ENCODE results near the gene SEC31B. TPM values are rescaled to one million over a fixed set of nuclear protein-coding genes. Genes with fewer than 3 reads are reported as not detected.

Gene SEC31B
- polyA plus RNA-seq, 1 donor from 2014 or later = 17.1 TPM

DNA sequence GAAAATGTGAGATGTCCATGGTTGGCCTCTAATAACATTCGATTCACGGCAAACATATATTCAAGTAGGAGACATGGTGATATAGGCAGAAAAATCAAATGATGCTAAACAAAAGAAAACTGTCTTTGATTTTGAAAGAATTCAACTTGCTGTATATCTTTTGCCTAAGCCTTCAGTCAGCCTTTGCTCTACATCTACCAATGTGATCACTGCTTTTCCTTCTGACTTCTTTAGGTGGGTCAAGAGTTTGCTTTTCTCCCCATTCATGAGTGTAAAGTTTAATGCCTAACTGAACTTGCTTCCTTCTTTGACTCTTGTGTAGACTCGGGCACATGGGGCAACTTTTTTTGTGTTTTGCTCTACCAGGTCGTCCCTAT lies 15.7 kb upstream of the SEC31B start:
- no peak overlapping the region for H3K4me2 ChIP-seq (ENCODE audit: low read length)
- no peak for TF ChIP-seq EP300 (conservative IDR thresholded peaks at IDR 0.05; ENCODE audit: poor library complexity, severe bottlenecking)
- TF ChIP-seq TAF1 (IDR thresholded peaks at IDR 0.05; ENCODE audit: low read depth) = no peak
- no peak for TF ChIP-seq RAD21 (conservative IDR thresholded peaks at IDR 0.05)
- TF ChIP-seq MXI1 (conservative IDR thresholded peaks at IDR 0.05; ENCODE audit: poor library complexity, severe bottlenecking) = no peak
- TF ChIP-seq, protein P1, sequence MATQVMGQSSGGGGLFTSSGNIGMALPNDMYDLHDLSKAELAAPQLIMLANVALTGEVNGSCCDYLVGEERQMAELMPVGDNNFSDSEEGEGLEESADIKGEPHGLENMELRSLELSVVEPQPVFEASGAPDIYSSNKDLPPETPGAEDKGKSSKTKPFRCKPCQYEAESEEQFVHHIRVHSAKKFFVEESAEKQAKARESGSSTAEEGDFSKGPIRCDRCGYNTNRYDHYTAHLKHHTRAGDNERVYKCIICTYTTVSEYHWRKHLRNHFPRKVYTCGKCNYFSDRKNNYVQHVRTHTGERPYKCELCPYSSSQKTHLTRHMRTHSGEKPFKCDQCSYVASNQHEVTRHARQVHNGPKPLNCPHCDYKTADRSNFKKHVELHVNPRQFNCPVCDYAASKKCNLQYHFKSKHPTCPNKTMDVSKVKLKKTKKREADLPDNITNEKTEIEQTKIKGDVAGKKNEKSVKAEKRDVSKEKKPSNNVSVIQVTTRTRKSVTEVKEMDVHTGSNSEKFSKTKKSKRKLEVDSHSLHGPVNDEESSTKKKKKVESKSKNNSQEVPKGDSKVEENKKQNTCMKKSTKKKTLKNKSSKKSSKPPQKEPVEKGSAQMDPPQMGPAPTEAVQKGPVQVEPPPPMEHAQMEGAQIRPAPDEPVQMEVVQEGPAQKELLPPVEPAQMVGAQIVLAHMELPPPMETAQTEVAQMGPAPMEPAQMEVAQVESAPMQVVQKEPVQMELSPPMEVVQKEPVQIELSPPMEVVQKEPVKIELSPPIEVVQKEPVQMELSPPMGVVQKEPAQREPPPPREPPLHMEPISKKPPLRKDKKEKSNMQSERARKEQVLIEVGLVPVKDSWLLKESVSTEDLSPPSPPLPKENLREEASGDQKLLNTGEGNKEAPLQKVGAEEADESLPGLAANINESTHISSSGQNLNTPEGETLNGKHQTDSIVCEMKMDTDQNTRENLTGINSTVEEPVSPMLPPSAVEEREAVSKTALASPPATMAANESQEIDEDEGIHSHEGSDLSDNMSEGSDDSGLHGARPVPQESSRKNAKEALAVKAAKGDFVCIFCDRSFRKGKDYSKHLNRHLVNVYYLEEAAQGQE (IDR thresholded peaks at IDR 0.05; ENCODE audit: borderline replicate concordance) = no peak
- TF ChIP-seq POLR2AphosphoS5 (IDR thresholded peaks at IDR 0.05) = no peak
- no peak for TF ChIP-seq SMC3 (conservative IDR thresholded peaks at IDR 0.05; ENCODE audit: poor library complexity)
- TF ChIP-seq EZH2 (IDR thresholded peaks at IDR 0.05; ENCODE audit: borderline replicate concordance, insufficient read depth, low read length, poor library complexity, severe bottlenecking) = no peak
- TF ChIP-seq, protein P2, sequence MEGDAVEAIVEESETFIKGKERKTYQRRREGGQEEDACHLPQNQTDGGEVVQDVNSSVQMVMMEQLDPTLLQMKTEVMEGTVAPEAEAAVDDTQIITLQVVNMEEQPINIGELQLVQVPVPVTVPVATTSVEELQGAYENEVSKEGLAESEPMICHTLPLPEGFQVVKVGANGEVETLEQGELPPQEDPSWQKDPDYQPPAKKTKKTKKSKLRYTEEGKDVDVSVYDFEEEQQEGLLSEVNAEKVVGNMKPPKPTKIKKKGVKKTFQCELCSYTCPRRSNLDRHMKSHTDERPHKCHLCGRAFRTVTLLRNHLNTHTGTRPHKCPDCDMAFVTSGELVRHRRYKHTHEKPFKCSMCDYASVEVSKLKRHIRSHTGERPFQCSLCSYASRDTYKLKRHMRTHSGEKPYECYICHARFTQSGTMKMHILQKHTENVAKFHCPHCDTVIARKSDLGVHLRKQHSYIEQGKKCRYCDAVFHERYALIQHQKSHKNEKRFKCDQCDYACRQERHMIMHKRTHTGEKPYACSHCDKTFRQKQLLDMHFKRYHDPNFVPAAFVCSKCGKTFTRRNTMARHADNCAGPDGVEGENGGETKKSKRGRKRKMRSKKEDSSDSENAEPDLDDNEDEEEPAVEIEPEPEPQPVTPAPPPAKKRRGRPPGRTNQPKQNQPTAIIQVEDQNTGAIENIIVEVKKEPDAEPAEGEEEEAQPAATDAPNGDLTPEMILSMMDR (IDR thresholded peaks at IDR 0.05; ENCODE audit: poor library complexity, severe bottlenecking) = no peak
- no peak overlapping the region for H3K27ac ChIP-seq (ENCODE audit: low read length)
- no peaks in the 10 kb centered on the region for H3K9me2 ChIP-seq (ENCODE audit: insufficient read depth, low read length)
- no peaks in the 10 kb centered on the region for H3K9me3 ChIP-seq (ENCODE audit: low read length)
- peaks cover 31% of the 10 kb centered on the region for H3K79me2 ChIP-seq (replicated peaks; ENCODE audit: insufficient read depth, low read length)
- no peaks in the 10 kb centered on the region for H3F3A ChIP-seq (ENCODE audit: insufficient read depth, low read length, poor library complexity, severe bottlenecking)
- H3K4me3 ChIP-seq (ENCODE audit: low read length) = peak overlapping the region; percentile 75
- H3K27me3 ChIP-seq (ENCODE audit: insufficient read depth, low read depth, low read length) = no peaks in the 10 kb centered on the region
- H4K20me1 ChIP-seq (ENCODE audit: insufficient read depth) = no peaks in the 10 kb centered on the region
- no peaks in the 10 kb centered on the region for H3K36me3 ChIP-seq (ENCODE audit: insufficient read depth, low read length)
- H2AFZ ChIP-seq (ENCODE audit: low read depth, low read length) = no peak overlapping the region
- H3K9ac ChIP-seq (ENCODE audit: low read length) = no peak overlapping the region

DNA sequence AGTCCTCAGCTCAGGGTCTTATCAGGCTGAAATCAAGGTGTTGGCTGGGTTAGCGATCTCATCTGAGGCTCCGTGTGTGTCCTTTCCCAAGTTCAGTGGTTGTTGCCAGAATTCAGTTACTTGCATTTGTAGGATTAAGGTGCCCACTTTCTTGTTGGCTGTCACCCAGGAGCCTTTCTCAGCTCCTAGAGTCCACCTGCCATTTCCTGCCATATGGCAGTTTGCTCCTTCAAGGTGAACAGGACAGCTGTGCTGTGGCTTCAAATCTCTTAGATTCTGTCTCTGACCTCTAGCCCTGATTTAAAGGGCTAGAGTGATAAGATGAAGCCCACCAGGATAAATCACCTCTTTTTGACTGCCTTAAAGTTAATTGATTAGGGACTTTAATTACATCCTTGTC lies 15.1 kb upstream of the SEC31B start:
- no peak overlapping the region for H3K9ac ChIP-seq (ENCODE audit: low read length)
- H3K36me3 ChIP-seq (ENCODE audit: insufficient read depth, low read length) = no peaks in the 10 kb centered on the region
- no peak overlapping the region for H3K27ac ChIP-seq (ENCODE audit: low read length)
- no peaks in the 10 kb centered on the region for H3K27me3 ChIP-seq (ENCODE audit: insufficient read depth, low read depth, low read length)
- H2AFZ ChIP-seq (ENCODE audit: low read depth, low read length) = no peak overlapping the region
- H3K4me2 ChIP-seq (ENCODE audit: low read length) = no peak overlapping the region
- H3F3A ChIP-seq (ENCODE audit: insufficient read depth, low read length, poor library complexity, severe bottlenecking) = no peaks in the 10 kb centered on the region
- TF ChIP-seq EP300 (conservative IDR thresholded peaks at IDR 0.05; ENCODE audit: poor library complexity, severe bottlenecking) (no peak), SMC3 (conservative IDR thresholded peaks at IDR 0.05; ENCODE audit: poor library complexity) (no peak), MXI1 (conservative IDR thresholded peaks at IDR 0.05; ENCODE audit: poor library complexity, severe bottlenecking) (no peak), EZH2 (IDR thresholded peaks at IDR 0.05; ENCODE audit: borderline replicate concordance, insufficient read depth, low read length, poor library complexity, severe bottlenecking) (no peak), RAD21 (conservative IDR thresholded peaks at IDR 0.05) (no peak), POLR2AphosphoS5 (IDR thresholded peaks at IDR 0.05) (no peak), TAF1 (IDR thresholded peaks at IDR 0.05; ENCODE audit: low read depth) (no peak)
- TF ChIP-seq, protein P1 (IDR thresholded peaks at IDR 0.05; ENCODE audit: borderline replicate concordance) = no peak
- TF ChIP-seq, protein P2 (IDR thresholded peaks at IDR 0.05; ENCODE audit: poor library complexity, severe bottlenecking) = no peak
- H3K4me3 ChIP-seq (ENCODE audit: low read length) = no peak overlapping the region
- no peaks in the 10 kb centered on the region for H3K9me3 ChIP-seq (ENCODE audit: low read length)
- no peaks in the 10 kb centered on the region for H3K9me2 ChIP-seq (ENCODE audit: insufficient read depth, low read length)
- peaks cover 29% of the 10 kb centered on the region for H3K79me2 ChIP-seq (replicated peaks; ENCODE audit: insufficient read depth, low read length)
- no peaks in the 10 kb centered on the region for H4K20me1 ChIP-seq (ENCODE audit: insufficient read depth)
